ENCODE data around the gene CNTNAP2.

The CNTNAP2 gene

GRCh38 chr7:147279964-147280374, 1163.4 kb downstream of the CNTNAP2 start:
- in situ Hi-C loops (cut with HindIII; ENCODE audit: low sequenced_read_pairs): no loop called here
- no peak for TF ChIP-seq CTCF (IDR thresholded peaks at IDR 0.05; ENCODE audit: low read depth, low read length)
- no peak overlapping the region for H3K4me3 ChIP-seq (ENCODE audit: low read depth, low read length)
- DNase-seq (ENCODE audit: low read depth, low spot score): no peak

- in situ Hi-C loops (cut with HindIII; ENCODE audit: low sequenced_read_pairs): no loop called here
- DNase-seq (ENCODE audit: low read depth, low spot score): no peak
- no peak for TF ChIP-seq CTCF (IDR thresholded peaks at IDR 0.05; ENCODE audit: low read depth, low read length)
- H3K4me3 ChIP-seq (ENCODE audit: low read depth, low read length): no peak overlapping the region
Measured at GRCh38 chr7:147282204-147282603, 1165.6 kb downstream of the CNTNAP2 start.

- no peak overlapping the region for H3K4me3 ChIP-seq (ENCODE audit: low read depth, low read length)
- no peak for DNase-seq (ENCODE audit: low read depth, low spot score)
- in situ Hi-C loops (cut with HindIII; ENCODE audit: low sequenced_read_pairs): no loop called here
- no peak for TF ChIP-seq CTCF (IDR thresholded peaks at IDR 0.05; ENCODE audit: low read depth, low read length)
Measured at GRCh38 chr7:147296201-147296600, 1179.6 kb downstream of the CNTNAP2 start.

- in situ Hi-C loops (cut with HindIII; ENCODE audit: low sequenced_read_pairs): no loop called here
- DNase-seq (ENCODE audit: low read depth, low spot score): no peak
- no peak for TF ChIP-seq CTCF (IDR thresholded peaks at IDR 0.05; ENCODE audit: low read depth, low read length)
- H3K4me3 ChIP-seq (ENCODE audit: low read depth, low read length): no peak overlapping the region
Measured at GRCh38 chr7:147296986-147297385, 1180.4 kb downstream of the CNTNAP2 start.

GRCh38 chr7:147298611-147299043, 1182.0 kb downstream of the CNTNAP2 start:
- in situ Hi-C loops (cut with HindIII; ENCODE audit: low sequenced_read_pairs): no loop called here

GRCh38 chr7:147300293-147300692, 1183.7 kb downstream of the CNTNAP2 start:
- in situ Hi-C loops (cut with HindIII; ENCODE audit: low sequenced_read_pairs): no loop called here
- DNase-seq (ENCODE audit: low read depth, low spot score): no peak
- no peak for TF ChIP-seq CTCF (IDR thresholded peaks at IDR 0.05; ENCODE audit: low read depth, low read length)
- no peak overlapping the region for H3K4me3 ChIP-seq (ENCODE audit: low read depth, low read length)

More at GRCh38 chr7:147298611-147299043, 1182.0 kb downstream of the CNTNAP2 start:
- no peak for TF ChIP-seq CTCF (IDR thresholded peaks at IDR 0.05; ENCODE audit: low read depth, low read length)
- H3K4me3 ChIP-seq (ENCODE audit: low read depth, low read length): no peak overlapping the region
- DNase-seq (ENCODE audit: low read depth, low spot score): peak; percentile 44

- DNase-seq (ENCODE audit: low read depth, low spot score): no peak
- TF ChIP-seq CTCF (IDR thresholded peaks at IDR 0.05; ENCODE audit: low read depth, low read length): no peak
- no peak overlapping the region for H3K4me3 ChIP-seq (ENCODE audit: low read depth, low read length)
- in situ Hi-C loops (cut with HindIII; ENCODE audit: low sequenced_read_pairs): no loop called here
Measured at GRCh38 chr7:147304376-147304775, 1187.8 kb downstream of the CNTNAP2 start.

Measured in astrocyte of the spinal cord (primary cell).